ENCODE measurements around the gene SYDE2.

Gene SYDE2

DNA sequence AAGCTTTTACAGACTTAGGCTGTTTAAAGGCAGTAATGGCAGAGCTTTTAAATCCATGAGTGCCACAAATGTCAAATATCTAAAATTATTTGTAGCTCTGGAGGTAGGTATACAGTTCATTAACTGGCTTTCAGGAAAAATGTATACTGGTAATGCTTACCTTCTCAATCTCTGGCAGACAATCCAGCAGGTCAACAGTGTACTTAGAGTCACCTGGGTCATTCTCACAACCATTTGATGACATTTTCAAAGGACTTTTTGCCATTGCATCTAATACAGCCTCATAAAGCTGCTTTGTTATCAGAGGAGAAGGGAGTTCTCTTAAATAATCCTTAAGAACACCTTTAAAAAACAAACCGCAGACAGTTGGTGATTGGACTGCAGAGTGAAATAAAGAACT lies 31.9 kb downstream of the SYDE2 start:
- H3K36me3 ChIP-seq (ENCODE audit: insufficient read depth): no peaks in the 10 kb centered on the region
- no peak overlapping the region for H3K4me3 ChIP-seq (IDR thresholded peaks at IDR 0.05; ENCODE audit: insufficient read depth, low read depth, low read length)
- no peak overlapping the region for H3K27ac ChIP-seq
- H3K27me3 ChIP-seq (ENCODE audit: insufficient read depth, low read depth): no peaks in the 10 kb centered on the region
- H4K20me1 ChIP-seq (ENCODE audit: insufficient read depth): no peaks in the 10 kb centered on the region
- no peaks in the 10 kb centered on the region for H3K4me1 ChIP-seq (ENCODE audit: low read depth, poor library complexity, severe bottlenecking)
- no peak overlapping the region for H3K4me2 ChIP-seq
- no peak overlapping the region for H3K9ac ChIP-seq
- H3K79me2 ChIP-seq (ENCODE audit: insufficient read depth, low read depth): no peaks in the 10 kb centered on the region
- H2AFZ ChIP-seq (ENCODE audit: low read depth): no peak overlapping the region
- TF ChIP-seq, protein P1, sequence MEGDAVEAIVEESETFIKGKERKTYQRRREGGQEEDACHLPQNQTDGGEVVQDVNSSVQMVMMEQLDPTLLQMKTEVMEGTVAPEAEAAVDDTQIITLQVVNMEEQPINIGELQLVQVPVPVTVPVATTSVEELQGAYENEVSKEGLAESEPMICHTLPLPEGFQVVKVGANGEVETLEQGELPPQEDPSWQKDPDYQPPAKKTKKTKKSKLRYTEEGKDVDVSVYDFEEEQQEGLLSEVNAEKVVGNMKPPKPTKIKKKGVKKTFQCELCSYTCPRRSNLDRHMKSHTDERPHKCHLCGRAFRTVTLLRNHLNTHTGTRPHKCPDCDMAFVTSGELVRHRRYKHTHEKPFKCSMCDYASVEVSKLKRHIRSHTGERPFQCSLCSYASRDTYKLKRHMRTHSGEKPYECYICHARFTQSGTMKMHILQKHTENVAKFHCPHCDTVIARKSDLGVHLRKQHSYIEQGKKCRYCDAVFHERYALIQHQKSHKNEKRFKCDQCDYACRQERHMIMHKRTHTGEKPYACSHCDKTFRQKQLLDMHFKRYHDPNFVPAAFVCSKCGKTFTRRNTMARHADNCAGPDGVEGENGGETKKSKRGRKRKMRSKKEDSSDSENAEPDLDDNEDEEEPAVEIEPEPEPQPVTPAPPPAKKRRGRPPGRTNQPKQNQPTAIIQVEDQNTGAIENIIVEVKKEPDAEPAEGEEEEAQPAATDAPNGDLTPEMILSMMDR (conservative IDR thresholded peaks at IDR 0.05; ENCODE audit: low read depth, low read length): no peak

DNA sequence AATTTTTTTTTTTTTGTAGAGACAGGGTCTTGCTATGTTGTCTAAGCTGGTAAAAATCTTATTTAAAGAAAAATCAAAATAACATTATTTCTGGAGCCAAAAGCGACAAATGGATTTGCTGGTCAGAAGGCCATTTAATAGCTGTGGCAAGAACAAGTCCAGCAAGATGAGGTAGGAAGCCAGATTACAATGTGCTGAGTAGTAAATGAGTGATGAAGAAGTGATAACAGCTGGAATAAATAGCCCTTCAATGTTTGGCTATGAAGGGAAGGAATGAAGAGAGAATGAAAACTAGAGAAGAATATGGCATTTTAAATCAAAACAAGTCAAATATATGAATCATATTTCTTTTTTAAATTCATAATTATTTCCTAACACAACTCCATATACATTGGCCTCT lies 34.5 kb downstream of the SYDE2 start:
- H3K36me3 ChIP-seq (ENCODE audit: insufficient read depth): no peaks in the 10 kb centered on the region
- no peak overlapping the region for H2AFZ ChIP-seq (ENCODE audit: low read depth)
- no peak overlapping the region for H3K9ac ChIP-seq
- TF ChIP-seq, protein P1 (conservative IDR thresholded peaks at IDR 0.05; ENCODE audit: low read depth, low read length): no peak
- H4K20me1 ChIP-seq (ENCODE audit: insufficient read depth): no peaks in the 10 kb centered on the region
- H3K79me2 ChIP-seq (ENCODE audit: insufficient read depth, low read depth): no peaks in the 10 kb centered on the region
- no peak overlapping the region for H3K4me3 ChIP-seq (IDR thresholded peaks at IDR 0.05; ENCODE audit: insufficient read depth, low read depth, low read length)
- H3K4me2 ChIP-seq: no peak overlapping the region
- H3K27me3 ChIP-seq (ENCODE audit: insufficient read depth, low read depth): no peaks in the 10 kb centered on the region
- H3K27ac ChIP-seq: no peak overlapping the region
- no peaks in the 10 kb centered on the region for H3K4me1 ChIP-seq (ENCODE audit: low read depth, poor library complexity, severe bottlenecking)

DNA sequence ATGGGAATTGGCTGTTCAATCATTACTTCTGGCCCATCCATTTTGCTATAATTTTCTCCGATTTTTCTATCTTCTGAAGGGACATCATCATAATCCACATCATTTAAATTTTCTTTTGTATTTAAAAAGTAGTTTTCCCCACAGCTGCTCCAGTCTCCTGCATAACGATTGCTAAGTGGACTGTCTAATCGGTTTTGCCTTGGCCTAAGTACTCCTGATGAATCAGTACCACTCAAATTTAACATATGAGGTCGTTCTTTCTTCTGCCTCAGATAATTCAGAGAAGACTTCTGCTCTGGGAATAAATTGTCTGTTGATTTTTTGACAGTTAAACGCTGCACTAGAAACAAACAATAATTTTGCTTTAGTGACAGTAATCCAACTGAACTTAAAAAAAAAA lies 41.9 kb downstream of the SYDE2 start:
- Histone ChIP-seq H2AFZ (ENCODE audit: low read depth) (no peak overlapping the region), H3K9ac (no peak overlapping the region), H3K27me3 (ENCODE audit: insufficient read depth, low read depth) (no peaks in the 10 kb centered on the region), H3K27ac (no peak overlapping the region), H3K4me1 (ENCODE audit: low read depth, poor library complexity, severe bottlenecking) (peaks cover 1% of the 10 kb centered on the region), H3K36me3 (ENCODE audit: insufficient read depth) (no peaks in the 10 kb centered on the region), H3K79me2 (ENCODE audit: insufficient read depth, low read depth) (no peaks in the 10 kb centered on the region), H4K20me1 (ENCODE audit: insufficient read depth) (no peaks in the 10 kb centered on the region), H3K4me2 (no peak overlapping the region), H3K4me3 (IDR thresholded peaks at IDR 0.05; ENCODE audit: insufficient read depth, low read depth, low read length) (no peak overlapping the region)
- TF ChIP-seq, protein P1 (conservative IDR thresholded peaks at IDR 0.05; ENCODE audit: low read depth, low read length): no peak

DNA sequence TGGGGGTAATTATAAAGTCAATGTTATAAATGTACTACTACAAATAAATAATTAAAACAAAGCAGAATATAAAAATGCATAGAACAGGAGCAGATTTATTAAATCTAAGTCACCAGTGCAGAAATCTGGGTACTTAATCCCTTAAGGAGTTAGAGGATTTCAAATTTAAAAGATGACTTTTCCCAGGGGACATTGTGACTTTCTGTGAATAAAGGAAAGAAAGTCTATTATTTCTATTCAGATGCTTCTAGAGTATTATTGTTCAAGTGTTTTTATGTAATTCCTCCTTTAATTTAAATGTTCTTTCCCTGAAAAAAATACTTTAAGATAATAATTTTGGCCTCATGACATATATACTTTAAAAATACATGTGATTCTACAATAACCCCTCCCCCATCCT lies 43.4 kb downstream of the SYDE2 start:
- H3K27ac ChIP-seq: no peak overlapping the region
- H3K4me1 ChIP-seq (ENCODE audit: low read depth, poor library complexity, severe bottlenecking): peaks cover 9% of the 10 kb centered on the region
- no peaks in the 10 kb centered on the region for H3K79me2 ChIP-seq (ENCODE audit: insufficient read depth, low read depth)
- H3K36me3 ChIP-seq (ENCODE audit: insufficient read depth): no peaks in the 10 kb centered on the region
- no peaks in the 10 kb centered on the region for H4K20me1 ChIP-seq (ENCODE audit: insufficient read depth)
- no peak overlapping the region for H3K4me3 ChIP-seq (IDR thresholded peaks at IDR 0.05; ENCODE audit: insufficient read depth, low read depth, low read length)
- no peak overlapping the region for H3K4me2 ChIP-seq
- no peaks in the 10 kb centered on the region for H3K27me3 ChIP-seq (ENCODE audit: insufficient read depth, low read depth)
- H2AFZ ChIP-seq (ENCODE audit: low read depth): no peak overlapping the region
- H3K9ac ChIP-seq: no peak overlapping the region
- TF ChIP-seq, protein P1 (conservative IDR thresholded peaks at IDR 0.05; ENCODE audit: low read depth, low read length): no peak
